A673 (cell line): ENCODE measurements around the gene CCDC88C.

Experiments
- EZH2 ChIP-seq: fragments of 200-600 bp; sonication (generic); IDR thresholded peaks from 2 replicates; pipeline ENCODE4 v1.6.1; 2017; ENCODE audit warnings: borderline replicate concordance, low read depth, mild to moderate bottlenecking, mixed read lengths, antibody characterized with exemption, low read length; ENCODE audit not compliant: poor library complexity, severe bottlenecking
- TF ChIP-seq, protein P1 (sequence below): fragments of 300-800, 200-600 bp; sonication (generic); conservative IDR thresholded peaks from 2 replicates; pipeline ENCODE4 v1.5.1; 2017; ENCODE audit warnings: low read depth, mild to moderate bottlenecking, antibody characterized with exemption, low read length, moderate library complexity, mixed read lengths

DNA sequence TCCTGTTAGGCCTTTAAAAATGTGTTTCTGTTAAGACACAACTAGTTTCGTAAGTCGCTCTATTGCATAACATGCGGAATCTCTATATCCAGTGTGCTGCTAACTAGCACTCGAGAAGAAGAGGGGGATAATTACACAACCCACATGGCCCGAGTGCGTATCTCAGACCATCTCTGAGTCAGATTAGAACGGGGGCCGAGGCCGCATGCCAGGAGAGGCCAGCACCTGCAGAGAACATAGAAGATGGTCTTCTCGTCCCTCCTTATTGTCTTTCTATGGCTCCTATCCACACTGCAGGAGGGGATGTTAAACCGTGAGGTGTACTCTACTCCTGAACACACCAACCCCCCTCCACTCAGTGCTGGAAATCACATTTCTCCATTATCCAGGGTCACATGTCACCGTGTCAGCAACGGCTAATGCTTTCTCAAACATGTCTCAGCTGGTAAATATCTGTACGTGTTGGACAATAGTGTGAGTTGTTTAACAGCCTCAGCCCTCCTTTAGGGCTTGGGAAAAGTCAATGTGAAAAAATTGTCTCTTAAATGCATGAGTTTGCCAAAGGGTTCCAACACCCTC lies 56.3 kb downstream of the CCDC88C start:
- TF ChIP-seq, protein P1, sequence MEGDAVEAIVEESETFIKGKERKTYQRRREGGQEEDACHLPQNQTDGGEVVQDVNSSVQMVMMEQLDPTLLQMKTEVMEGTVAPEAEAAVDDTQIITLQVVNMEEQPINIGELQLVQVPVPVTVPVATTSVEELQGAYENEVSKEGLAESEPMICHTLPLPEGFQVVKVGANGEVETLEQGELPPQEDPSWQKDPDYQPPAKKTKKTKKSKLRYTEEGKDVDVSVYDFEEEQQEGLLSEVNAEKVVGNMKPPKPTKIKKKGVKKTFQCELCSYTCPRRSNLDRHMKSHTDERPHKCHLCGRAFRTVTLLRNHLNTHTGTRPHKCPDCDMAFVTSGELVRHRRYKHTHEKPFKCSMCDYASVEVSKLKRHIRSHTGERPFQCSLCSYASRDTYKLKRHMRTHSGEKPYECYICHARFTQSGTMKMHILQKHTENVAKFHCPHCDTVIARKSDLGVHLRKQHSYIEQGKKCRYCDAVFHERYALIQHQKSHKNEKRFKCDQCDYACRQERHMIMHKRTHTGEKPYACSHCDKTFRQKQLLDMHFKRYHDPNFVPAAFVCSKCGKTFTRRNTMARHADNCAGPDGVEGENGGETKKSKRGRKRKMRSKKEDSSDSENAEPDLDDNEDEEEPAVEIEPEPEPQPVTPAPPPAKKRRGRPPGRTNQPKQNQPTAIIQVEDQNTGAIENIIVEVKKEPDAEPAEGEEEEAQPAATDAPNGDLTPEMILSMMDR = no peak
- TF ChIP-seq EZH2 = no peak
